GM10266 (cell line): ENCODE data around the gene VEPH1.
"Not testable (repeated sequence)": the region's sequence is repeated elsewhere in the genome, so short reads cannot be mapped to it uniquely, and the experiment has no call there.

ENCODE experiments used
- DNase-seq: peaks from one replicate; pipeline ENCODE4 v3.0.0; 2012; ENCODE audit errors: extremely low spot score
- CTCF ChIP-seq: IDR thresholded peaks from 2 replicates; pipeline ENCODE4 v1.5.1; 2012; ENCODE audit warnings: mild to moderate bottlenecking, low read depth; ENCODE audit not compliant: control insufficient read depth, insufficient read depth; ENCODE audit errors: missing control alignments

Gene VEPH1

GRCh38 chr3:157354722-157355121 lies 148.5 kb downstream of the VEPH1 start:
- peak; percentile 32 for TF ChIP-seq CTCF
- peak; percentile 12 for DNase-seq

GRCh38 chr3:157354254-157354653 lies 149.0 kb downstream of the VEPH1 start:
- no peak for DNase-seq
- TF ChIP-seq CTCF = no peak

GRCh38 chr3:157353652-157354051 lies 149.6 kb downstream of the VEPH1 start:
- TF ChIP-seq CTCF = no peak
- no peak for DNase-seq

GRCh38 chr3:157351981-157352380 lies 151.2 kb downstream of the VEPH1 start:
- no peak for DNase-seq
- peak; percentile 4 for TF ChIP-seq CTCF

- DNase-seq = not testable (repeated sequence)
Observed at GRCh38 chr3:157350651-157351050, 152.6 kb downstream of the VEPH1 start.

- not testable (repeated sequence) for DNase-seq
Observed at GRCh38 chr3:157348304-157349075, 154.7 kb downstream of the VEPH1 start.

- no peak for TF ChIP-seq CTCF
- DNase-seq = no peak
Observed at GRCh38 chr3:157347577-157348303, 155.5 kb downstream of the VEPH1 start.

GRCh38 chr3:157336252-157337009 lies 166.8 kb downstream of the VEPH1 start:
- no peak for TF ChIP-seq CTCF
- no peak for DNase-seq
